GM12872 (cell line): Measurements from ENCODE around the gene CEACAM1.
A peak's percentile ranks its signal among the peaks of the same experiment; 100 is the strongest.

Source experiments
- CTCF ChIP-seq: IDR thresholded peaks from 3 replicates; pipeline ENCODE4 v1.5.1; 2011; ENCODE audit warnings: low read depth, mild to moderate bottlenecking, low read length, moderate library complexity; ENCODE audit not compliant: insufficient read depth

CEACAM1 gene

GRCh38 chr19:42529248-42529764 lies 1.0 kb upstream of the CEACAM1 start:
- TF ChIP-seq CTCF: peak; percentile 98

GRCh38 chr19:42524943-42525342 lies 3.3 kb downstream of the CEACAM1 start:
- TF ChIP-seq CTCF: no peak

GRCh38 chr19:42524250-42524649 lies 4.0 kb downstream of the CEACAM1 start:
- TF ChIP-seq CTCF: no peak

- TF ChIP-seq CTCF: no peak
Observed at GRCh38 chr19:42521346-42522030, 6.8 kb downstream of the CEACAM1 start.

GRCh38 chr19:42519108-42519507 lies 9.2 kb downstream of the CEACAM1 start:
- no peak for TF ChIP-seq CTCF

- no peak for TF ChIP-seq CTCF
Observed at GRCh38 chr19:42516771-42517170, 11.5 kb downstream of the CEACAM1 start.

GRCh38 chr19:42515241-42515832 lies 12.9 kb downstream of the CEACAM1 start:
- no peak for TF ChIP-seq CTCF
